SIG-M5 treated with dmso at 0.1 percent for 504 hours (cell line): ENCODE data around the gene UAP1L1.
A peak's percentile ranks its signal among the peaks of the same experiment; 100 is the strongest.

Experiments
- DNase-seq: peaks from one replicate; lab custom pipeline; 2025; ENCODE audit not compliant: unreplicated experiment; lab: John Stamatoyannopoulos, UW

The UAP1L1 gene

GRCh38 chr9:137128158-137128861 lies 51.0 kb downstream of the UAP1L1 start:
- DNase-seq = no peak

- no peak for DNase-seq
Observed at GRCh38 chr9:137128862-137129455, 51.6 kb downstream of the UAP1L1 start.

GRCh38 chr9:137129456-137130175 lies 52.3 kb downstream of the UAP1L1 start:
- peak; percentile 83 for DNase-seq

- DNase-seq = no peak
Observed at GRCh38 chr9:137130176-137130755, 52.9 kb downstream of the UAP1L1 start.
